HEK293 (cell line): ENCODE data around the gene ZNF419.
A peak's percentile ranks its signal among the peaks of the same experiment; 100 is the strongest.
"Not testable (repeated sequence)": the region's sequence is repeated elsewhere in the genome, so short reads cannot be mapped to it uniquely, and the experiment has no call there.

ENCODE experiments used
- CTCF ChIA-PET: fragments of 350-600 bp; formaldehyde crosslinking; extraction: SDS; loops from one replicate; lab custom pipeline; 2021; ENCODE audit warnings: antibody characterized with exemption; lab: Yijun Ruan, JAX
- POLR2A ChIA-PET: fragments of 300-600 bp; formaldehyde crosslinking; extraction: SDS; loops from one replicate; lab custom pipeline; 2020; ENCODE audit warnings: antibody characterized with exemption, inconsistent platforms; lab: Yijun Ruan, JAX
- H3K27ac ChIP-seq: fragments of 200-500 bp; sonication (Bioruptor generic); 2 replicates; pipeline ENCODE4 v1.5.1; 2014; ENCODE audit warnings: low read depth, low read length, control low read depth, inconsistent platforms; ENCODE audit errors: extremely low read depth
- H3K36me3 ChIP-seq, 2 experiments: fragments of 200-500 bp in 1 of 2; sonication (Bioruptor generic) in 1 of 2; 1 replicate in 1 of 2; 2 replicates in 1 of 2; pipeline ENCODE4 v1.5.1; 2014 to 2017; ENCODE audit warnings: inconsistent platforms in 2 of 2, low read length in 2 of 2; ENCODE audit not compliant: control insufficient read depth in 2 of 2, insufficient read depth in 1 of 2
- H3K4me1 ChIP-seq: fragments of 200-500 bp; sonication (Bioruptor generic); 2 replicates; pipeline ENCODE4 v1.5.1; 2014; ENCODE audit warnings: mild to moderate bottlenecking, low read length, inconsistent platforms; ENCODE audit not compliant: control insufficient read depth, insufficient read depth
- H3K4me3 ChIP-seq: 2 replicates; pipeline ENCODE4 v1.5.1; 2011; ENCODE audit warnings: low read depth, mild to moderate bottlenecking, control low read depth, low read length, moderate library complexity
- H3K9me3 ChIP-seq: fragments of 200-500 bp; sonication (Bioruptor generic); 2 replicates; pipeline ENCODE4 v1.5.1; 2014; ENCODE audit warnings: low read depth, low read length, inconsistent platforms; ENCODE audit not compliant: control insufficient read depth, insufficient read depth
- EGR2 ChIP-seq: fragments of 450-650 bp; formaldehyde crosslinking; IDR thresholded peaks from 2 replicates; pipeline ENCODE4 v1.5.1; 2016; ENCODE audit warnings: low read depth, missing biosample characterization, missing genetic modification characterization
- GLIS1 ChIP-seq: fragments of 450-650 bp; formaldehyde crosslinking; IDR thresholded peaks from 2 replicates; pipeline ENCODE4 v1.5.1; 2016; ENCODE audit warnings: missing biosample characterization, missing genetic modification characterization
- REPIN1 ChIP-seq: fragments of 450-650 bp; formaldehyde crosslinking; IDR thresholded peaks from 2 replicates; pipeline ENCODE4 v1.5.1; 2017; ENCODE audit warnings: missing biosample characterization, missing genetic modification characterization, low read depth
- WT1 ChIP-seq: fragments of 450-650 bp; formaldehyde crosslinking; IDR thresholded peaks from 2 replicates; pipeline ENCODE4 v1.5.1; 2016; ENCODE audit warnings: missing biosample characterization, missing genetic modification characterization
- ZBTB20 ChIP-seq: fragments of 450-650 bp; formaldehyde crosslinking; IDR thresholded peaks from 2 replicates; pipeline ENCODE4 v1.5.1; 2016; ENCODE audit warnings: missing biosample characterization, missing genetic modification characterization
- ZBTB26 ChIP-seq: fragments of 450-650 bp; formaldehyde crosslinking; optimal IDR thresholded peaks from 2 replicates; pipeline ENCODE3; 2016; ENCODE audit warnings: missing biosample characterization, mild to moderate bottlenecking, missing genetic modification characterization
- ZNF10 ChIP-seq: fragments of 450-650 bp; formaldehyde crosslinking; IDR thresholded peaks from 2 replicates; pipeline ENCODE4 v1.5.1; 2017; ENCODE audit warnings: missing biosample characterization, missing genetic modification characterization
- ZNF16 ChIP-seq: fragments of 450-650 bp; formaldehyde crosslinking; IDR thresholded peaks from 2 replicates; pipeline ENCODE4 v1.5.1; 2016; ENCODE audit warnings: low read depth, missing biosample characterization, missing genetic modification characterization
- ZNF335 ChIP-seq: fragments of 450-650 bp; formaldehyde crosslinking; conservative IDR thresholded peaks from 2 replicates; pipeline ENCODE4 v1.5.1; 2016; ENCODE audit warnings: missing biosample characterization, missing genetic modification characterization
- ZNF48 ChIP-seq: fragments of 450-650 bp; formaldehyde crosslinking; IDR thresholded peaks from 2 replicates; pipeline ENCODE4 v1.5.1; 2016; ENCODE audit warnings: missing biosample characterization, missing genetic modification characterization
- ZNF629 ChIP-seq: fragments of 450-650 bp; formaldehyde crosslinking; IDR thresholded peaks from 2 replicates; pipeline ENCODE4 v1.5.1; 2017; ENCODE audit warnings: missing biosample characterization, missing genetic modification characterization
- ZNF639 ChIP-seq: fragments of 450-650 bp; formaldehyde crosslinking; IDR thresholded peaks from 2 replicates; pipeline ENCODE4 v1.5.1; 2016; ENCODE audit warnings: missing biosample characterization, missing genetic modification characterization
- ZSCAN30 ChIP-seq: fragments of 450-650 bp; IDR thresholded peaks from 2 replicates; pipeline ENCODE4 v1.5.1; 2018; ENCODE audit warnings: missing biosample characterization, mild to moderate bottlenecking, missing genetic modification characterization, moderate library complexity
- TF ChIP-seq, protein P1 (sequence below): fragments of 450-650 bp; formaldehyde crosslinking; IDR thresholded peaks from 2 replicates; pipeline ENCODE4 v1.5.1; 2016; ENCODE audit warnings: missing biosample characterization, missing genetic modification characterization
- TF ChIP-seq, protein P2 (sequence below): fragments of 450-650 bp; formaldehyde crosslinking; IDR thresholded peaks from 2 replicates; pipeline ENCODE4 v1.5.1; 2016; ENCODE audit warnings: missing biosample characterization, missing genetic modification characterization
- TF ChIP-seq, protein P3 (sequence below): fragments of 450-650 bp; formaldehyde crosslinking; IDR thresholded peaks from 2 replicates; pipeline ENCODE4 v1.5.1; 2016; ENCODE audit warnings: missing biosample characterization, missing genetic modification characterization
- TF ChIP-seq, protein P4 (sequence below): fragments of 450-650 bp; formaldehyde crosslinking; IDR thresholded peaks from 2 replicates; pipeline ENCODE4 v1.5.1; 2016; ENCODE audit warnings: missing biosample characterization, missing genetic modification characterization
- TF ChIP-seq, protein P5 (sequence below): fragments of 450-650 bp; formaldehyde crosslinking; IDR thresholded peaks from 2 replicates; pipeline ENCODE4 v1.5.1; 2016; ENCODE audit warnings: missing biosample characterization, missing genetic modification characterization

Gene ZNF419

GRCh38 chr19:57515255-57515654, 27.7 kb downstream of the ZNF419 start:
- H3K27ac ChIP-seq: no peak overlapping the region
- TF ChIP-seq ZNF16 (tag by site-specific recombination) (no peak), ZNF10 (tag by site-specific recombination) (no peak)
- TF ChIP-seq, protein P1, sequence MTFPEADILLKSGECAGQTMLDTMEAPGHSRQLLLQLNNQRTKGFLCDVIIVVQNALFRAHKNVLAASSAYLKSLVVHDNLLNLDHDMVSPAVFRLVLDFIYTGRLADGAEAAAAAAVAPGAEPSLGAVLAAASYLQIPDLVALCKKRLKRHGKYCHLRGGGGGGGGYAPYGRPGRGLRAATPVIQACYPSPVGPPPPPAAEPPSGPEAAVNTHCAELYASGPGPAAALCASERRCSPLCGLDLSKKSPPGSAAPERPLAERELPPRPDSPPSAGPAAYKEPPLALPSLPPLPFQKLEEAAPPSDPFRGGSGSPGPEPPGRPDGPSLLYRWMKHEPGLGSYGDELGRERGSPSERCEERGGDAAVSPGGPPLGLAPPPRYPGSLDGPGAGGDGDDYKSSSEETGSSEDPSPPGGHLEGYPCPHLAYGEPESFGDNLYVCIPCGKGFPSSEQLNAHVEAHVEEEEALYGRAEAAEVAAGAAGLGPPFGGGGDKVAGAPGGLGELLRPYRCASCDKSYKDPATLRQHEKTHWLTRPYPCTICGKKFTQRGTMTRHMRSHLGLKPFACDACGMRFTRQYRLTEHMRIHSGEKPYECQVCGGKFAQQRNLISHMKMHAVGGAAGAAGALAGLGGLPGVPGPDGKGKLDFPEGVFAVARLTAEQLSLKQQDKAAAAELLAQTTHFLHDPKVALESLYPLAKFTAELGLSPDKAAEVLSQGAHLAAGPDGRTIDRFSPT (tag by site-specific recombination): no peak
- ChIA-PET POLR2A (no interaction called here), CTCF (no interaction called here)
- H3K4me3 ChIP-seq: no peak overlapping the region
- H3K9me3 ChIP-seq: peaks cover 7% of the 10 kb centered on the region; the same call in 1 of the 2 replicates
- no peaks in the 10 kb centered on the region for H3K4me1 ChIP-seq
- H3K36me3 ChIP-seq: peaks cover 4 to 44% of the 10 kb centered on the region in 2 experiments

GRCh38 chr19:57518021-57518420, 30.5 kb downstream of the ZNF419 start:
- H3K27ac ChIP-seq, H3K4me1 ChIP-seq, CTCF ChIA-PET, H3K9me3 ChIP-seq, H3K4me3 ChIP-seq: not testable (repeated sequence)
- POLR2A ChIA-PET: interaction anchor here (1.3 kb wide), 1 partner anchor 9 kb away, joined by 3 read pairs; the partner anchor contains the start of gene ZNF549
- peaks cover 4 to 41% of the 10 kb centered on the region in 2 experiments; a peak in 2 of 3 replicates for H3K36me3 ChIP-seq

DNA sequence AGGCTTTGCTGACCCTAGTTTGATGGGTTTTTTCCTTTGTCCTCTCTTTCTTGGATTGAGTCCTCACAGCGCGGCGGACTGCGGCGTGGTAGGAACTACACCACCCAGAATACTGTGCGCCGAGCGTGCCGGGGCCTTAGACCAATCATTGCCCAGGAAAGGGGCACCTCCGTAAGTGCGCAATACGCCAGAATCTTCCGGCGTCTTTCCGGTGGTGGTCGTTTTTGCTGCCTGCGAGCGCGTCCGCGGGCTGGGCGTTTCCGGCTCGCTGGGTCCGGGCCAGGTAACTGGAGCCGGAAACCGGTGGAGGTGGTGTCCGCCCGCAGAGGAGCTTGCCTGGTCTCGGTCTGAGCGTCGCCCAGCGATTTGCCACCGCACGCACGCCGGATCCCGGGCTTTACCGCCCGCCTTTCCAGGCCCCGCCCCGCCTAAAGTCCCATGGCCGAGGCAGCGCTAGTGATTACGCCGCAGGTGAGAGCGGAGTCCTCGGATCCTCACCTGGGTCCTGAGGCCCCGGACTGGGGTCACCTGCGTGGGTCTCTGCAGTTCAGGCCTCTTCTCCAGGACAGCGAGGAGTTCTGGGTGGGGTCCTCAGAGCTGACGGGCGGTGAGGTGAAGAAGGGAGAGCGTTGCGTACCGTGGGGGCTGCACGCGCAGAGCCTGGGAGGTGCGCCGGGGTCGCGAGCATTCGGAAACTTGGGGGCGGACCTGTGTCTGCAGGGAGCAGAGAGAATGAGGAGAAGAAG, 39.8 kb downstream of the ZNF419 start, which contains the start of gene ZNF549:
Gene ZNF549 (plus strand): TSS at position 221 of the 746 bp plus-strand sequence. CDS start 218 bp downstream, at position 439.
- CTCF ChIA-PET: interaction anchor here (1.0 kb wide), 1 partner anchor 50 kb away, joined by 4 read pairs; no protein-coding TSS in a partner anchor
- H3K4me1 ChIP-seq: no peaks in the 10 kb centered on the region
- peak within 1 kb of the TSS; percentile 91 for H3K27ac ChIP-seq
- POLR2A ChIA-PET: interaction anchor here (0.6 to 1.3 kb wide), 5 partner anchors 9 to 389 kb away, joined by 3 to 5 read pairs (median 3); partner anchors contain the start of genes ZNF417, ZNF419, ZNF552 and ZNF773
- no peaks in the 10 kb centered on the region for H3K9me3 ChIP-seq
- peaks cover 0 to 22% of the 10 kb centered on the region in 2 experiments; a peak in 1 of 3 replicates for H3K36me3 ChIP-seq
- peak within 1 kb of the TSS; percentile 100 for H3K4me3 ChIP-seq
- TF ChIP-seq ZNF639 (tag by site-specific recombination) (no peak), ZSCAN30 (peak; percentile 58; the same call in 1 of the 2 replicates), ZNF48 (tag by site-specific recombination) (no peak), EGR2 (0 out of 2 replicates have a peak, but pooled peaks have one; percentile 26), ZBTB26 (peak; percentile 79), ZNF335 (tag by site-specific recombination) (peak; percentile 99), ZNF629 (tag by site-specific recombination) (peak; percentile 91), REPIN1 (tag by site-specific recombination) (no peak), ZBTB20 (tag by site-specific recombination) (peak; percentile 95), GLIS1 (peak; percentile 47; the same call in 1 of the 2 replicates), WT1 (0 out of 2 replicates have a peak, but pooled peaks have one; percentile 11)
- TF ChIP-seq, protein P2, sequence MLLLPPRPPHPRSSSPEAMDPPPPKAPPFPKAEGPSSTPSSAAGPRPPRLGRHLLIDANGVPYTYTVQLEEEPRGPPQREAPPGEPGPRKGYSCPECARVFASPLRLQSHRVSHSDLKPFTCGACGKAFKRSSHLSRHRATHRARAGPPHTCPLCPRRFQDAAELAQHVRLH: peak; percentile 97
- TF ChIP-seq, protein P3, sequence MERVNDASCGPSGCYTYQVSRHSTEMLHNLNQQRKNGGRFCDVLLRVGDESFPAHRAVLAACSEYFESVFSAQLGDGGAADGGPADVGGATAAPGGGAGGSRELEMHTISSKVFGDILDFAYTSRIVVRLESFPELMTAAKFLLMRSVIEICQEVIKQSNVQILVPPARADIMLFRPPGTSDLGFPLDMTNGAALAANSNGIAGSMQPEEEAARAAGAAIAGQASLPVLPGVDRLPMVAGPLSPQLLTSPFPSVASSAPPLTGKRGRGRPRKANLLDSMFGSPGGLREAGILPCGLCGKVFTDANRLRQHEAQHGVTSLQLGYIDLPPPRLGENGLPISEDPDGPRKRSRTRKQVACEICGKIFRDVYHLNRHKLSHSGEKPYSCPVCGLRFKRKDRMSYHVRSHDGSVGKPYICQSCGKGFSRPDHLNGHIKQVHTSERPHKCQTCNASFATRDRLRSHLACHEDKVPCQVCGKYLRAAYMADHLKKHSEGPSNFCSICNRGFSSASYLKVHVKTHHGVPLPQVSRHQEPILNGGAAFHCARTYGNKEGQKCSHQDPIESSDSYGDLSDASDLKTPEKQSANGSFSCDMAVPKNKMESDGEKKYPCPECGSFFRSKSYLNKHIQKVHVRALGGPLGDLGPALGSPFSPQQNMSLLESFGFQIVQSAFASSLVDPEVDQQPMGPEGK (tag by site-specific recombination): peak; percentile 58
- TF ChIP-seq, protein P4, sequence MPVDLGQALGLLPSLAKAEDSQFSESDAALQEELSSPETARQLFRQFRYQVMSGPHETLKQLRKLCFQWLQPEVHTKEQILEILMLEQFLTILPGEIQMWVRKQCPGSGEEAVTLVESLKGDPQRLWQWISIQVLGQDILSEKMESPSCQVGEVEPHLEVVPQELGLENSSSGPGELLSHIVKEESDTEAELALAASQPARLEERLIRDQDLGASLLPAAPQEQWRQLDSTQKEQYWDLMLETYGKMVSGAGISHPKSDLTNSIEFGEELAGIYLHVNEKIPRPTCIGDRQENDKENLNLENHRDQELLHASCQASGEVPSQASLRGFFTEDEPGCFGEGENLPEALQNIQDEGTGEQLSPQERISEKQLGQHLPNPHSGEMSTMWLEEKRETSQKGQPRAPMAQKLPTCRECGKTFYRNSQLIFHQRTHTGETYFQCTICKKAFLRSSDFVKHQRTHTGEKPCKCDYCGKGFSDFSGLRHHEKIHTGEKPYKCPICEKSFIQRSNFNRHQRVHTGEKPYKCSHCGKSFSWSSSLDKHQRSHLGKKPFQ (tag by site-specific recombination): no peak
- TF ChIP-seq, protein P5, sequence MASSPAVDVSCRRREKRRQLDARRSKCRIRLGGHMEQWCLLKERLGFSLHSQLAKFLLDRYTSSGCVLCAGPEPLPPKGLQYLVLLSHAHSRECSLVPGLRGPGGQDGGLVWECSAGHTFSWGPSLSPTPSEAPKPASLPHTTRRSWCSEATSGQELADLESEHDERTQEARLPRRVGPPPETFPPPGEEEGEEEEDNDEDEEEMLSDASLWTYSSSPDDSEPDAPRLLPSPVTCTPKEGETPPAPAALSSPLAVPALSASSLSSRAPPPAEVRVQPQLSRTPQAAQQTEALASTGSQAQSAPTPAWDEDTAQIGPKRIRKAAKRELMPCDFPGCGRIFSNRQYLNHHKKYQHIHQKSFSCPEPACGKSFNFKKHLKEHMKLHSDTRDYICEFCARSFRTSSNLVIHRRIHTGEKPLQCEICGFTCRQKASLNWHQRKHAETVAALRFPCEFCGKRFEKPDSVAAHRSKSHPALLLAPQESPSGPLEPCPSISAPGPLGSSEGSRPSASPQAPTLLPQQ (tag by site-specific recombination): peak; percentile 71
